Posterior cingulate gyrus (tissue), 11 donors: ENCODE measurements around the gene TTC39C.
A peak's percentile ranks its signal among the peaks of the same experiment; 100 is the strongest.

Source experiments
- DNase-seq, 10 donors: peaks; one replicate each; pipeline versions ENCODE4 v3.0.0 to v3.0.0-alpha.2; 2020 to 2021; ENCODE audit warnings: mixed read lengths in 3 of 10
- intact Hi-C: fragments of 100-400 bp; cut with DNase I; formaldehyde crosslinking; loops from one replicate; pipeline ENCODE4 v1.15.1; 2023

TTC39C gene

DNA sequence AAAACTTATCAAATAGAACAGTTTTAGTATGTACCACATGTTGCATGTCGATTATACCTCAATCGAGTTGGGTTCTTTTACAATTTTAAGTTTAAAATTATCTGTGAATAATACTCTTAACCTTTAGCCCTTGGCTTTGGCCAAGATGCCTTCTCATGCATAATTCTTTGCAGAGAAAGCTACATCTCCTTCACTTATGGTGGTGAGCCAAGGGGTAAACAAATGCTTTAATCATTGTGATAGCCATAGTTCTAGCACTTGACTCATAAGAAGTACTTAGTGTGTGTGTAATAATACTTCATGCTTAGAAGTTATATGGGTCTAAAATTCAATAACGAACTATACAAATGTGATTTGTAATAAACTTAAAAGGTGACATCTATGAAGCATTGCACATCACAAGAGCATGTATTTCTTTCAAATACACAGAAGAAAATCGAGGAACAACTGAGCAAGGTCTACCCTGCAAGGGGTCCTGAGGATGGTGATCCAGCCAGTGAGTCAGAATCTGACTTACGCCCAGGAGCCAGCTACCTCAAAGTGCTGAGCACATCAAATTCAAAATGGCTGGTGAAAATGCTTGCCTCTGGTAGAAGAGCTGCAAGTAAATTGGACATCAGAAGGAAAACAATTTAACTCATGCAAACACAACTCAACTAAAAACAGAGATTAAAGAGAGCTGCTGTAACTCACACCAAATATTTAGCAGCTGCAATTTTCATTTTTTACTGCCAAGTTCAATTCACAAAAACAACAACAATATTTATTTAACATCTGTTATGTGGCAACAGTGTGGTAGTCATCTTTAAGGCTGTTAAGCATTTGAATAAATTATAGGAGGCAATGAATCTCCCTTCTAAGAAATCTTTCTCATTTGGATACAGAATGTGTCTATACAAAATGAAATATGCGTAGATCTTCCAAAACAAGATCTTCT lies 23.8 kb upstream of the TTC39C start:
- intact Hi-C loops = no loop called here
- no peak for DNase-seq

DNA sequence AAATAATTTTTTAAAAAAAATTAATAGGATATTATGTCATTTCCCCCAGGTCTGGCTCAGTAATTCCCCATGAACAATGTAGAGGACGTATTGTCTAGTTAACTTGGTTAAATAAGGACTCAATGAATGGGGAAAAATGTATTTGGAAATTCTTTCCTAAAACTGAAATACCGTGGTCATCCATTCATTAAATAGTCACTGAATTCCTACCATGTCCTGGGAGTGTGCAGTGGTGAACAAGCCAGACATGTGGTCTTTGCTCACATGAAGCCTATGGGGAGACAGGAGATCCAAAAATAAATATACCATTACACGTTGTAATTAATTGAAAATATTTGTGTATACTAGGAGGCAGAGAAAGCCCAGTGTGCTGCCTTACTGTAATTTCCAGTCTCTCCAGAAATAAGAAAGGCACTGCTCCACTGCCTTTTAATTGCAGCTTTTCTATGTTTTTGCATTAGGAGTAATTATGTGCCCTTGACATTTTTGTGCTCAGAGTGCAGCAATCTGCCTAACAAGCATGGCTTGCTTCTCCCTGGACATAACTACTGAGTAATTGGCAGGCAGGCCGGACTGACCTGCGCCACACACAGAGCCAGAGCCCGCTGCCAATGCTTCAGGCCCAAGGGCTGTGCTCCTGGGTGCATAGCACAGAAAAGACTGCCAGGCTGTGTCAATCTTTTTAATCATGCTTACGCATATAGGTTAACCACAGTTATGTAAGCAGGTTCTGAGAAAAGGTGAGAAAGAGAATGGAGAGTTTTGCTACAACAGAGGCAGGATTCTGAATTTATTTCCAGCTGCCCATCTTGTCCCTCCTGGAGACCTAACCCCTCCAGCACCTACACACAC lies 22.2 kb upstream of the TTC39C start:
- peak in 5 of 10 donors; percentile 20 to 84 (median 39) for DNase-seq
- intact Hi-C loops = no loop called here

DNA sequence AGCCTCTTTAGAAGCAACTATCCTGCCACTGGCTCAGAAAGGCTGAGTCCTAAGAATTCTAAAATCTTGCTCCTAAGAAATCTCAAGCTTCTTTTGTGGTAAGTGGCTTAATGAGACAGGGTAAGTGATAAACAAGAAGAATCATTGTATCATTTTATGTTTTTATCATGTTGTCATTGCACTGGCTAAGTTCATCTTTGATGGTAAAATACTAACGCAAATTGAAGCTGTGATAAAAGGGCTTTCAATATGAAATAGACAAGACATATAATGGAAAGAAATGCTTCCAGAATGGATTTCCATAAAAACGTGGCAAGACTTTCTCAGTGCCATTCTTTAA lies 21.6 kb upstream of the TTC39C start:
- intact Hi-C loops = no loop called here
- DNase-seq = no peak

DNA sequence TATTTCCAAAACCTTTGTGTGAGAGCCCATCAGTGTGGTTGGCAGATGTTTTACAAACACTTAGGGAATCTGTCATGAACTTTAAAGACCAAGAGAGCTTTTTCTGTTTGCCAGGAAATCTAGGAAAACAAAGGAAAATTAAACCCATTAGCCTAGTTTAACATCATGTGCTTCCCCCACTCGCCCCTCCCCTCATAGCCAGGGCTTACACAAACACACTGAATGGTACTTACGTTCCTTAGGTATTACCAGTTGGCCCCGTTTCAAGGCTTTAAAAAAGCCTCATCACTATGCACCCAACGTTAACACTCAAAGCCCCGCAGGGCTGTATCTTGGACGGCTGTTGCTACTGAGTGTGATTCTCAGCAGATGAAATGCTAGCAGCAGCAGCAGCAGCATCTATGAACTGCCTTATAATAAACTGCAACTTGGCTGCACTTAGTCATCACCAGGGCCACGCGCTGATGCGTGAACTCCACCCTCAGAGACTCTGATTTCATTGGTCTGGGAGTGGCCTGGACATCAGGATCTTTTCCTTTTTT lies 20.1 kb upstream of the TTC39C start:
- no peak for DNase-seq
- intact Hi-C loops = no loop called here

DNA sequence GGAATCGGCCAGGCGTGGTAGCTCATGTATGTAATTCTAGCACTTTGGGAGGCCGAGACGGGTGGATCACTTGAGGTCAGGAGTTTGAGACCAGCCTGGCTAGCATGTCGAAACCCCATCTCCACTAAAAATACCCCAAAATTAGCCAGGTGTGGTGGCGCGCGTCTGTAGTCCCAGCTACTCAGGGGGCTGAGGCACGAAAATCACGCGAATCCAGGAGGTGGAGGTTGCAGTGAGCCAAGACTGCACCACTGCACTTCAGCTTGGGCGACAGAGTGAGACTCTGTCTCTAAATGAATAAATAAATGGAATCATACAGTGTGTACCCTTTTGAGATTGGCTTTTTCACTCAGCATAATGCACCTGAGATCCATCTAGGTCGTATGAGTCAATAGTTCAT lies 19.4 kb upstream of the TTC39C start:
- intact Hi-C loops = no loop called here
- DNase-seq = no peak

DNA sequence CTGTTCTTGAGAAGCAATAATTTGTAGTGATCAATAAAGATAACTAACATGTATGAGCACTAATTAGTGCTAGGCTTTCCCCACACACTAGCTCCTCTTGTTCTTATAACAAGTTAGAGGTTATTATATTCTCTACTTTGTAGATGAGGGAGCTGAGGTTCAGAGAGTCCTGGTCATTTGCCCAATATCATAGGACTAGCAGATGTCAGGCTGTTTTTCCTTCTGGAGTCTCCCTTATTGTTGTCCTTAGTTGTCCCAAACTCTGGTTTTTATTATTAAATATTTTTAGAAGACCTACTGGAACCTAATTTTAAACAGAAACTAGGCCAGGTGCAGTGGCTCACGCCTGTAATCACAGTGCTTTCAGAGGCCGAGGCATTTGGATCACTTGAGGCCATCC lies 16.5 kb upstream of the TTC39C start:
- intact Hi-C loops = no loop called here
- no peak for DNase-seq

DNA sequence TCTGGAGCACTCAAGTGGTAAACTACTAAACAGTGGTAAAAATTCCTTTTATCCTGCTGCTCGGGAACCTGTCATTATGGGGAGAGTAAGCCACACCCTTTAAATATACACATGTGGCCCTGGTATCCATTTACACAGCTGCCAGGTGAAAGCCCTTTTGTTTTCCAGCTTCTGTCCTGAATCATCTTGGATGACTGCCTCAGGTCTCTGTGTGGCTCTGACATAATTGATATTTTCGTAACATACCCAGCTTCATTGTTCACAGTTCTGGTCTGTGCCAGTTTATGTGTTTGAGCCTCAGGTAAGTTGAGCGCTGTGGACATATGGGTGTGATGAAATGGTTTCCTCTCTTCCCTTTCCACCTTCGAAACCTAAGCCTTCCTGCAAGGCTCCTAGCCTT lies 15.7 kb upstream of the TTC39C start:
- intact Hi-C loops = no loop called here
- DNase-seq = no peak

DNA sequence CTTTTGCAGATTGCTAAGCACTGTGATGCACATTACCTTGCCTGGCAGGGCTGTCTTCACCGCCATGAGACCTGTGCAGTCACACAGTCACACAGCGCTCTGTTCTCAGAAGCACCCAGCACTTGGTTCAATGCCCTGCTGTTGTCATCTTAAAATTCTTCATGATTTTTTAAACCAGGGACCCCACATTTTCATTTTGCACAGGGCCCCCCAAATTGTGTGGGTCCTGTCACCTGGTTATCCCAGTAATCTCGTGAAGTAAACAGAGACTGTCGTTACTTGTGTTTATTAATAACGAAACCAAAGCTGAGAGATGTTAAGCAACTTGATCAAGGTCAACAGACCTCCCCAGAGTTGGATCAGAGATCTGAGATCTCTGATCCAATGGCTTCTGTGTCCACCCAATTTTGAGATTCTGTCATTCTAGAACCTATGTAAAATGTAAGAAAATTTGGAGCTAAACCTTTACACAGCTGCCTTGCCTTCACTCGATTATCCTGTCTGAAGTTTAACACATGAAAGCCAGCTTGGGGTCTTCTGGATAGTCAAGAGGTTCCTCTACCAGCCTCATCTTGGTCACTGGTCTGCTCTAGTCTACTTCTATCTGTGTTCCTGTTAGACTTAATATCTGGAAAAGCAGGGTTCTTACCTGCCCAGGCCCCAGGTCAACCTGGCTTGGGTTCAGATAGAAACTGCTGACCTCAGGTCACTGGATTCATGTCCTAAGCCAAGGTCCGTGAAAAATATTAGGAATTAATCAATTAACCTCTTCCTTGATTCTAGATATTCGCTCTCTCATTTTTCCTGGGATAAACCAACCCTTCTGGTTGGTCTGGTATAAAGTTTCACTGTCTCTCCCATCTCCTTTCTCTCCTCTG lies 13.7 kb upstream of the TTC39C start:
- intact Hi-C loops = no loop called here
- no peak for DNase-seq

DNA sequence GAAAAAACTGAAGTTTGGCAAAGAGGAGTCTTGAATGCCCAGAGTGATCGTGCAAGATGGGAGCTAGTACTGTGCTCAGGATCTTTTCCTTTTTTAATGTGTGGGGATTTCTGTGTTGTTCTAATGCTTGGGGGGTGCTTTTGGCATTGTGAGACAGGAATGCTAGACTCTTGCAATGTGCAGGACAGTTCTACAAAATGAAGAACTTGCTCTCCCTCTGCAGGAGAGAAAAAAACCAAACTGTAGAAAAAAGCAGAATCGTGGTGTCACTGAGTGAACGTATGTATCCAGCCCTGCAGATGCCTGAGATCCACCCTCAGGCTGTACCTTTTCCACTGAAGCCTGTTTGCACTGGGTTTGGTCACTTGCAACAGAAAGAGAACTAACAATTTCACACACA lies 12.1 kb upstream of the TTC39C start:
- DNase-seq = no peak
- intact Hi-C loops = no loop called here

DNA sequence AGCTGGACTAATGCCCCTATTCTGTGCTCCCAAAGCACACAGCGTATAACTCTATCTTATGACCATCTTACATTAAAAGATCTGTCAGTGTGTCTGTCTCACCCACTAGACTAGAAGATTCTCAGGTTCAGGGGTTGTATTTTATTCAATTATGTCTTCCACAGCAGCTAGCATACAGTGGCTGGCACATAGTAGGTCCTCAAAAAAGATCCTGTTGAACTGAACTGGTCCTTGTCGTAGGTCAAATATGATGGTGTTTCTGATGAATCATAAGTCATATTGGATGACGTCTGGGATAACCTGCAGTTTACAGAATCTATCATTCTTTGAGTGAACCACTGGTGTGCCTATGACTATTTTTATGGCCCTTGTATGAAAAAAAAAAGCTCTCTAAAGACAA lies 11.3 kb upstream of the TTC39C start:
- intact Hi-C loops = no loop called here
- no peak for DNase-seq

DNA sequence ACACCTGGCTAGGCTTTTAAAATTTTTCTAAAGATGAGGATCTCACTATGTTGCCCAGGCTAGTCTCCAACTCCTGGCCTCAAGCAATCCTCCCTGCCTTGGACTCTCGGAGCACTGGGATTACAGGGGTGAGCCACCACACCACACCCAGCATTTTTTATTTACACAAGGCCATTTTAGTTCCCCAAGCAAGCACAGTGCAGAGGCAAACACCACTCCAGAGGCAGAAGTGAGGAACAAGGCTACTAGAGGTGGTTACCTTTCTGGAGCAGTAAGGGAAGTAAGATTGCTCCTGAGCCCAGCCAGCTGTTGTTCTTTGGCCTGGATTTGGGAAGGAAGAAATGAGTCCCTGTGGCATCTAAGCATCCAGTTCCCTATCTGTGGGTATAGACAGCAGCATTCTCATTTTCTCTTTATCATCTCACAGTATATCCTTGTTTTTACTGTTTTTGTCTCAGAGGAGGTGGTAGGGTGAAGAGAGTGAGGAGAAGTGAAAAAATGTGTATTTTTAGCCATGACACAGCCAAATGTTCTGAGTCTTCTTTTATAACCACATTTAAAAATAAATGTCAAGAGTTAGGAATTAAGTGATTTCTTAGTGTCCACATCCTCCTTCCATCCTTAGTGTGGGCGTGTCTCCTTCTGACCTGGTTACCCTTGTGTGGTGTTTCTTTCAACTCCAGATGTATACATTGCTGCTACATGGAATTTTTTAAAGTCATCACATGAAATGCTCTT lies 10.5 kb upstream of the TTC39C start:
- intact Hi-C loops = no loop called here
- DNase-seq = no peak

DNA sequence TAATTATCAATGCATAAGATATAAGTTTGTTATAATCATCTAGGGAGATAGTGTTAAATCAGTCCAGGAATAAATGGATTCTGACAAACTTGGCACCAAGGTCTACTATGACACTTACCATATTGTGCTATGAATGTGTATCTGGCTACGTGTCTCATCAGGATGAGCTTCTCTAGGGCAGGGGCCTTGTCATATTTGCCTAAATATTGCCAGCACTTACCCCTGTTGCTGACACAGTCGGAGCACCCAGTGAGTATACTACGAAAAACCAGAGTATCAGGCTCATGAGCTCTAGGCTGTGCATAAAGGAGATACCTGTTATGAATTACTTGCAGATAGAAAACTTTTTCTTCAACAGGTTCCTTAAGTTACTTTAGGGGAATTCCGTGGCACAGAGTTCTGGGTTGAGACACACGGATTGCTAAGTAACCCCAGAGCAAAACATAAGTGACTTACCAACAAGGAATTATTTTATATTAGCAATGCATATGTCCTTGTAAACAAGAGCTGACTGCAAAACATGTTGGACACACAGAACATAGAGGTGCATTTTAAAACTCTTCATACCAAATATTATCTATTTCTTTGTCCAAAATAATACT lies 7.7 kb upstream of the TTC39C start:
- no peak for DNase-seq
- intact Hi-C loops = no loop called here

DNA sequence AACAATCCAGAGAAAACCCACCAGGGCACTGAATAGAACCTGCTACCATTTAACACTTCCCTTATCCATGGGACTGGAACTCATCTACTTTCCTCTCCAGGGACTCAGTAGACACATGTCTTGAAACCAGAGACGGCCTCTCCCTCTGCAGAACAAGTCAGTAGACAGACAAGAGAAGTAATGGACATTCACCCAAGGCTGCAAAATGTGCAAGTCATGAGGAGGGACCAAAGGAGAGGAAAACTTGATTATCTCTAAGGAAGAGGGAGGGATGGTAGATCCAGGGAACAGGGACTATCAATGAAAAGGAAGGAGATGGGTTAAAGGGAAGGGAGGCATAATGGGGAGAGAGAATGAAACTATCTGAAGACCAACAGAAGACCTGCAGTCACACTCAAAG lies 5.3 kb upstream of the TTC39C start:
- DNase-seq = no peak
- intact Hi-C loops = no loop called here

DNA sequence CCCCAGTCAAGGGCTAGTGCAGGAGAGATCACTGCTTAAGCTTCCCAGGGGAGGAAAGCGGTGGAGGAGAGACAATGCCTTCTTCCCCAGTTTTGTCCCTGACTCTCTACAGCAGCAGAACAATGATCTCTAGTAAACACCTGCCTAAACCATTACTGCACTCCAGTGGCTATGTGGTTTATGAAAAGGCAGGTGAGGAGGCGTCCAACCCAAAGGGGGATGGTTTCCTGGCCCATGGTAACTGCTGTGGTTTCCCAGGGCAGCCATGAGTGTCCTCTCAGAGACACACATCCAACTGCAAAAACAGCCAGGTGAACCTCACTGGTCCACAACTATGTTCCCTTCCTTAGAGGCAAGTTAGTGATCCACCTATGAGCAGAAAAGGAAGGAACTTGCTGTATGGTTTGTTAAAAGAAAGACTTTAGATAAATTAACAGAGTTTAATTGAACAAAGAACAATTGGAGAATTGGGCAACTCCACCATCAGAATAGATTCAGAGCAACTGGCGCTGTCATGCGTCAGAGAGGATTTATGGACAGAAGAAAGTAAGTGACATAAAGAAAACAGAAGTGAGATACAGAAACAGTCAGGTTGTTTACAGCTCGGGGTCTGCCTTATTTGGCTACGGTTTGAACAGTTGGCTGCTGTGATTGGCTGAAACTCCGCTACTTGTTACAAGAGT lies 4.8 kb upstream of the TTC39C start:
- no peak for DNase-seq
- intact Hi-C loops = no loop called here

DNA sequence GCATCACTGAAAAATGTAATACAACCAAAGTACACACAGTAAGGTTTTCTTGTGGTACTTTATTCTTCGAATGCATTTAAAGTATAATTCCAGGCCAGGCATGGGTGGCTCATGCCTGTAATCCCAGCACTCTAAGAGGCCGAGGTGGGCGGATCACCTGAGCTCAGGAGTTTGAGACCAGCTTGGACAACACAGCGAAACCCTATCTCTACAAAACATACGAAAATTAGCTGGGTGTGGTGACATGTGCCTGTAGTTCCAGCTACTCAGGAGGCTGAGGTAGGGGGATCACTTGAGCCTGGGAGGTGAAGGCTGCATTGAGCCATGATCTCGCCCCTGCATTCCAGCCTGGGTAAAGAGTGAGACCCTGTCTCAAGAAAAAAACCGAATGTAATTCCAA lies 3.9 kb upstream of the TTC39C start:
- no peak for DNase-seq
- intact Hi-C loops = no loop called here

DNA sequence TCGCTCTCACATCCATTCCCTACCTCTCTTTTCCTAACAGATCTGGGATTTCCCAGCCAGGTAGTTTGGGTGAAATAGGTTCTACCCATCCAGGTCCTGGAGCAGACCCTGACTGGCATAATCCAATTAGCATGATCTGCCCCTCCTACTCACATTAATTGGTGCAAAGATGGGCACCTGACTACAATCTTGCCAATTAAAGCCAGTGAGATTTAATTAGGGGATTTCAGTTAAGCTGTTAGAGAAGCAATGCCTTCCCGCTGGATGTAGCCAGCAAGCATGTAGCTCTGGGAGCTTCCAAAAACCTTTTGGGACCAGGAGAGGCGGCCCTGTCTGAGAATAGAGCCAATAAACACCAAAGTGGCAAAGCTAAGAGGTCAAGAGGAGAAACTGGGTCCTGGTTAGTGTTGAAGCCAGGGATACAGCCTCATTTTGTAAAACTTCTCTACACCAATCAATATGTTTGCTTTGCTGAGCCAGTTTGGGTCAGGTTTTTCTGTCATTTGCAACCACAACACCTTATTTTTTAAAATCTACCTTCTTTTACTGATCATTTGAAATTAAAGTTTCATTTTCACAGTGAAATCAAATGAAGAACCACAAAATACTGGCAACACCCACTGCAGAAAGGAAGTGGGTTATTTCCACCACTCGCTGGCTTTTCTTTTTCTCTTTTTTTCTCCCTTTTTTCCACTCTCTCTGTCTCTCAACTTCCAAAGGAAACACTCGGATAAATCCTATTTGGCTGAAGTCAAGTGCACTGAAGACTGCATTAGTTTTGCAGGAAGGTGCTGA lies 3.2 kb upstream of the TTC39C start:
- intact Hi-C loops = no loop called here
- no peak for DNase-seq

DNA sequence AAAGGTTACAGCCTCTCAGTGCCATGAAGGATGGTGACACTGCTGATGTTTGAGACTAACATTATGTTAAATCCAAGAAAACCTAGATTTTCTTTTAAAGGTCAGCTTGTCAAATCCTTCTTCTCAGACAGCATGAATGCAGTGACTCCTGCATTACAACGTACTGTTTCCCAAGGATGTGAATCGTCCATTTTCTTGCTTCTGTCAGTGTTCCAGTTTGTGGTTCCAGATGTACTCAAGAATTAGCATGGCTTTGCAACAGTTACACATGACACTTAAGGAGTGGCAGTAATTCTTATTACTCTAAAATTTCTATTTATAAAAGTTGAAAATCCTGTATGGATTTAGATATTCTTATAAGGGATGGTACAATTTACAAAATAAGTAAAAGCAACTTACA lies 1.5 kb upstream of the TTC39C start:
- intact Hi-C loops = no loop called here
- no peak for DNase-seq

DNA sequence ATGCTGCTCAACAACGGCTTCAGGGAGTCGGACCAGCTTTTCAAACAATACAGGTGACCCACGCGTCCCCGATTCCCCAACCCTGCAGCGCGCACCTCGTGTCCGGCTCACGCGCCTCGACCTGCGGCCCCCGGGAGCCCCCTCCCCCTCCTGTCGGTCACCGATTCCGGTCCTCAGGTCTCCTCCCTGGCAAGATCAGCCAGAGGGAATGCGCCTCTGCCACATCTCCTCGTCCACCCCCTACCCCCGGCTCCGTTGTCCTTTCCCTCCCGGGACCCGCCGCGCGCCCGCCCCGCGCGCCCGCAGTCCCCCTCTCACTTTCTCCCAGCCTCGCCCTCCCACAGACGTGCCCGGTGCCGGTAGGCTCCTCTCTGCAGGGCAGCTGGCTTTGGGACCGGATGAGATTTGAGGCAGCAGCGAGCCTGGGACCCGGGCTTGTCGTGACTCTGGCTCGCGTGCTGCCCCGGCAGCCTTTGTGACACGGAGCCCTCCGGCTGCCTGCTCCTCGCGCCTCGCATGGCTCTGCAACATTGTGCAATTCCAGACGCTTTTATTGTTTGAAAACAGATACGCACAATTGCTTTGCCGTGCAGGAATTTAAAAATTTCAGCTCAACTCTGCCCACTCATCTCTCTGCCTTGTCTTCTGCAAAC lies 558 bp downstream of the TTC39C start:
- DNase-seq = peak in 8 of 10 donors; percentile 19 to 88 (median 38)
- intact Hi-C loops = no loop called here
